NT2/D1 (cell line): Measurements from ENCODE around the gene RMI1.

Experiments
- SUZ12 ChIP-seq: IDR thresholded peaks from 2 replicates; pipeline ENCODE4 v1.6.1; 2011; ENCODE audit not compliant: insufficient read length, insufficient read depth; ENCODE audit errors: extremely low read depth
- YY1 ChIP-seq: IDR thresholded peaks from 2 replicates; pipeline ENCODE4 v1.6.1; 2011; ENCODE audit not compliant: insufficient read length, insufficient read depth
- ZNF274 ChIP-seq: IDR thresholded peaks from 2 replicates; pipeline ENCODE4 v1.6.1; 2011; ENCODE audit warnings: mild to moderate bottlenecking, low read depth, low read length

DNA sequence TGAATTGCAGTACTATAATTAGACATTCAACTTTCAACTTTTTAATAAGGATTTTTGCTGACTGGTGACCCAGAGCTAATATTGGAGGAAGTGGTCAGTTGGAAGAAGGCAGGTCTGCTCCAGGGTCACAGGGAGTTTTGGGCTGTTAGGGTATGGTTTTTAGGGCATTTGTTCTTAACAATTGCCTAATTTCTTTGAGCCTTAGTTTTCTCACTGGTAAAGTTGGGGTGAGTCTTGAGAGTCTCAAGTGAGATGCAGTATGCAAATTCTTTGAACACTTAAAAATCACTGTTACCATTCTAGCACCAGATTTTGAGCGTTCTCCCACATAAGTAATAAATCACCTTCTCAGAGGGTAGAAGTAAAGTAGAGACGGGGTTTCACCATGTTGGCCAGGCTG lies 50.9 kb downstream of the RMI1 start:
- TF ChIP-seq ZNF274 (no peak), YY1 (no peak), SUZ12 (no peak)
